Eye (tissue), 1 donor: Measurements from ENCODE around the gene LTC4S.
"Not testable (repeated sequence)": the region's sequence is repeated elsewhere in the genome, so short reads cannot be mapped to it uniquely, and the experiment has no call there.

ENCODE experiments used
- DNase-seq: peaks from one replicate; pipeline ENCODE4 v3.0.0-alpha.2; 2015

The LTC4S gene

DNA sequence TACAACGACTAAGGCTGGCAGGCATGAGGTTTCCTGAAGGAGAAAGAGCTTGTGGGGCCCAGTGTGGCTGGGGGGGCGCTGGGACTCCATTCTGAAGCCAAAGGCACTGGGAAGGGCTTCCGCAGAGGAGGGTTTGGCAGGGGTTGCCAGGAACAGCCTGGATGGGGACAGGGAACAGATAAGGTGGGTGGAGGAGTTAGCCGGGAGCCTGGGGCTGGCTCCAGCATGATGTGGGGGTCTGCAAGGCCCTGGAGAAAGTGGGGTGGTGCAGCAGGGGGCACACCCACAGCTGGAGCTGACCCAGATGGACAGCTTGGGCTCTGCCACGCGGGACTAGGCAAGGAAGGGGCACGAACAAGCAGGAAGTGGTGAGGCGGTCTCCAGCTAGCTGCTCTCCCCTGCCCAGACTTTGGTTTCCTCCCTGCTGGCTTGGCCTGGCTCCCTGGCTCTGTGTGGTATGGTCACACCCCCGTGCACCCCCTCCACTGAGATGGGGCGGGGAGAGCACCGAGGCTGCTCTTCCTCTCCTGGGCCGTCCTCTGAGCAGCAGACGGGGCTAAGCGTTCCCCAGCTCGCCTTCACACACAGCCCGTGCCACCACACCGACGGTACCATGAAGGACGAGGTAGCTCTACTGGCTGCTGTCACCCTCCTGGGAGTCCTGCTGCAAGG lies at the start of gene LTC4S:
LTC4S (plus strand) TSS at position 519 of the 672 bp plus-strand sequence; CDS start at position 614, 95 bp downstream.
- DNase-seq = peak; percentile 21

GRCh38 chr5:179744106-179744505 lies 49.7 kb upstream of the LTC4S start:
- DNase-seq = not testable (repeated sequence)

- DNase-seq = no peak
Measured at GRCh38 chr5:179746872-179747271, 46.9 kb upstream of the LTC4S start.

DNA sequence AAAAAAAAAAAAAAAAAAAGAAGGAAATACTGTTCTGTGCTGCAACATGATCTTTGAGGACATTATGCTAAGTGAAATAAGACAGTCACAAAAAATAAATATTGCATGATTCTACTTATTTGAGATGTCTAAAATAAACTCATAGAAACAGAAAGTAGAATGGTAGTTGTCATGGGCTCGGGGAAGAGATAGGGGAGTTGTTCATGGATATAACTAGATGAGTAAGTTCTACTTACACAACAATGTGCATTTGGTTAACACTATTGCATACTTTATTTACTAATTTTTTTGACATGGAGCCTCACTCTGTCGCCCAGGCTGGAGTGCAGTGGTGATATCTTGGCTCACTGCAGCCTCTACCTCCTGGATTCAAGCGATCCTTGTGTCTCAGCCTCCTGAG lies 46.0 kb upstream of the LTC4S start:
- no peak for DNase-seq

- no peak for DNase-seq
Measured at GRCh38 chr5:179749857-179750508, 43.8 kb upstream of the LTC4S start.

DNA sequence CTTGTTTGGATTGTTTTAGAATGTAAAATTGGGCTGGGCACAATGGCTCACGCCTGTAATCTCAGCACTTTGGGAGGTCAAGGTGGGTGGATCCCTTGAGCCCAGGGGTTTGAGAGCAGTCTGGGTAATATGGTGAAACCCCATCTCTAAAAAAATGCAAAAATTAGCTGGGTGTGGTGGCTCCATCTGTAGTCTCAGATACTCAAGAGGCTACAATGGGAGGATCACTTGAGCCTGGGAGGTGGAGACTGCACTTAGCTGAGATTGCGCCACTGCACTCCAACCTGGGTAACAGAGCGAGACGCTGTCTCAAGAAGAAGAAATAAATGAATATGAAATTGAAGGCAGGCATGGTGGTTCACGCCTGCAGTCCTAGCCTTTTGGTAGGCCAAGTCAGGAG lies 39.8 kb upstream of the LTC4S start:
- DNase-seq = no peak

DNA sequence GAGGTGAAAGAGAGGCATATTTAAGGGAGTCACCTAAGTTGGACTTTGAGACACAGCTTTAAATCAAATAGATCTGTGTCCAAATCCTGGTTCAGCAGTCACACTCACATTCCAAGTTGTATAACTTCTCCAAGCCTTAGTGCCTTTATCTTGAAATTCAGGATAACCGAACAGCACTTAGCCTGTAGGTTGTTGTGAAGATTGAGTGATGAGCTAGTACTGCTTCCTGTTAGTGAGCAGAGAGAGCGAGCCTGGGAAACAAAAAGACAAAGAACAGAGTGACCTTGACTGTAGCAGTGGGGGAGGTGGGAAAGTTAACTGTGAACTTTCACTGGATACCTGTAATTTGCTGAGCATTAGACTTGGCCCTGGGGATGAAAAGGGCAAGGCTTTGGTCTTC lies 38.8 kb upstream of the LTC4S start:
- no peak for DNase-seq

- no peak for DNase-seq
Measured at GRCh38 chr5:179758955-179759354, 34.8 kb upstream of the LTC4S start.

DNA sequence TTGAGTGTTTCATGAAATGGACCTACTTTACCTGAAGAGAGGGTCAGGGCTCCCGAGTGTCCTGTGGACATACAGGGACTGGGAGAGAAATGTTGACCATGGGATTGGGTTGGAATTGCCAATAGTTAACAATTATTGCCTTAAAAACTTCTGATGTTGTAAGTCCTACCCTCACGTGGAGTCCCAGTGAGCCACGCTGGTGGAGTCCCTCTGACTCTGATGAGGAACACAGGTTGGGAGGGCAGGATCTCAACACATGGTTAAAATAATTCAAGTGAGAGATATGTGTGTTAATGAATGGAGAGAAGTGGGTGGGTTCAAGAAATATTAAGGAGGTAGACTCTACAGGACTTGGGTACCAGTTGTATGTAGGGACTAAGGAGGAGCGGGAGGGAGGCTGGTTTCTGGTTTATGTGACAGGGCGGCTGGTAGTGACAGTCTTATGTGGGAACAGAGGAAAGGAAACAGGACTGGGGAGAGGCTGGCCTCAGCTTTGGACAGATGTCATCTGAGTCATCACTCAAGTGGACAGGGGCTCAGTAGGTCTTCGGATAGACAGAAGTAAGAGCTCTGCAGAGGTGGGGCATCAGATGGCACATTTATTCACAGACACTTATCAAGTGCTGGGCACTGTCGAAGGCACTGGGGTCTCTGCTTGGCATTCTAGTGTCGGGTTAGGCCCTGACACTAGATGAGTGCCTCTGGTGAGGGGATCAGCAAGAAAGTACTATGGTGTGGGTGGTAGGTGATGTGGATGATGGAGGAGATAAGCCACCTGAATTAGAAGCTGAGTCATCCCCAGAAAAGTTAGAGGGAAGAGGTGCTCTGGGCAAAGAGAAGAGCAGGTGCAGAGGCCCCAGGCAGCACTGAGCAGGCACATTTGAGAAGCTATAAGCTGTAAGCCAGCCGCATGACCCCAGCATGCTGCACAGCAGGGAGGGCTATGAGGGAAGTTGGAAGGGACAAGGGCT lies 33.9 kb upstream of the LTC4S start:
- DNase-seq = no peak

DNA sequence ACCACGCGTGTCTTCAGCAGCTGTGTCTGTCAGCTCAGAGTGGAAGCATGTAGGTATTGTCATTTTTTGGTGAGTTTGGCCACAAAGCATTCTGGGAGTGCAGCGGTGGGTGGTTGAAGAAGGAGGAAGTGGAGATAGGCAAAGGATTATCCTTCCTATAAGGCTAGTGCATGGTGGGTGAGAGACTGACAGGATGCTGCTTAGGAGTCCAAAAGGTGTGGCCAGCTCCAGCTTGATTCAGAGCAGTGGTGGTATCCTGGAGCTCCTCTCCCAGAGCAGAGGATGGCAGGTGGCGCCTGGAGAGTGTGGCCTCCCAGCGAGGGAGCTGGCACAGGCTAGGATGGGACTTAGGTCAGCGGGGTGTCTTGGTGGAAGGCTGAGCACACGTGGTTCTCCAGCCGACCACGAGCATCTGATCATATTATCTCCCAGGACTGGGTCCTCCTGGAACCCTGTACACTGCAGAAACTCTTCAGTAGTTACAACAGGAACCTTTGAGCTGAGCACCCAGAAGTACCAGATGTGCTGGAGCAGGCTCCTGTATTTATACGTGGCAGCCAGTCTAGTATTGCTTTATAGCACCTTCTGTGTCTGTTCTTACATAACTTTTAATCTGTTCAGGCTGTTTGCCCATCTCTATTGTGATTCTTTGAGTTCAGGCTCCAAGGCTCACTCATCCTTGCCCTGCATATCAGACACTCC lies 31.6 kb upstream of the LTC4S start:
- no peak for DNase-seq

GRCh38 chr5:179762781-179763176 lies 31.0 kb upstream of the LTC4S start:
- no peak for DNase-seq

DNA sequence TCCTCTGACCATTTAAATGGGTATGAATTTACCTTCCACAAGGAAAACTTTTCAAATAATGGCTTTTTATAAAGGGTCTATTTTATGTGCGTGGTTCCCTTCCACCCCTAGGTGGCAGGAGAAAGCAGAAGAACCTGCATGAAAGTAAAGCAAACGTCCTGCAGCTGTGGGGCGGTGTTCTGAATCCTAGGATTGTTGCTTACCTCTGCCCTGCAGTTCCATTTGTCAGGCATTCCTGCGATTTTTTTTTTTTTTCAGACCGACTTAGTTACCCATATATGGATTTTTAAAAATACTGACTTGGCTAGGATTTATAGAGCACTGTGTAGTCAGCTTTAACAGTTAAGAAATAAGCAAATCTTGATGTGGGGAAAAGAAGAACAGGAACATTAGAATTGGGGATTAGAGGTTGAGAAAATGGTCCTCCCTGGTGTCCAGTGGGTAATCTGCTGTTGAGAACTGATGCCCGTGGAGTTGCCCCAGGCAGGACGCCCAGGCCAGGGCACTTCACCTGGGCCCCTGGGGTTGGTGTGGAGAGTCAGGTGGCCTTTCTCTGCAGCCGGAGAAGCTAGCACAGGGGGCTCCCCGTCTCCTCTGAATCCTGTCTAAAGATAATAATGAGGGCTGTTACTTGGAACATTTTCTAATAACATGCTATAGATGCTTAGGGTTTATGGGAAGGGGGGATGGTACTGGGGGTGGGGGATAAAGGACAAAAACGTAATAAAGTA lies 30.4 kb upstream of the LTC4S start:
- DNase-seq = peak; percentile 77

- no peak for DNase-seq
Measured at GRCh38 chr5:179764056-179764455, 29.7 kb upstream of the LTC4S start.

- DNase-seq = peak; percentile 18
Measured at GRCh38 chr5:179765400-179765799, 28.4 kb upstream of the LTC4S start.

GRCh38 chr5:179766021-179766725 lies 27.6 kb upstream of the LTC4S start:
- no peak for DNase-seq

DNA sequence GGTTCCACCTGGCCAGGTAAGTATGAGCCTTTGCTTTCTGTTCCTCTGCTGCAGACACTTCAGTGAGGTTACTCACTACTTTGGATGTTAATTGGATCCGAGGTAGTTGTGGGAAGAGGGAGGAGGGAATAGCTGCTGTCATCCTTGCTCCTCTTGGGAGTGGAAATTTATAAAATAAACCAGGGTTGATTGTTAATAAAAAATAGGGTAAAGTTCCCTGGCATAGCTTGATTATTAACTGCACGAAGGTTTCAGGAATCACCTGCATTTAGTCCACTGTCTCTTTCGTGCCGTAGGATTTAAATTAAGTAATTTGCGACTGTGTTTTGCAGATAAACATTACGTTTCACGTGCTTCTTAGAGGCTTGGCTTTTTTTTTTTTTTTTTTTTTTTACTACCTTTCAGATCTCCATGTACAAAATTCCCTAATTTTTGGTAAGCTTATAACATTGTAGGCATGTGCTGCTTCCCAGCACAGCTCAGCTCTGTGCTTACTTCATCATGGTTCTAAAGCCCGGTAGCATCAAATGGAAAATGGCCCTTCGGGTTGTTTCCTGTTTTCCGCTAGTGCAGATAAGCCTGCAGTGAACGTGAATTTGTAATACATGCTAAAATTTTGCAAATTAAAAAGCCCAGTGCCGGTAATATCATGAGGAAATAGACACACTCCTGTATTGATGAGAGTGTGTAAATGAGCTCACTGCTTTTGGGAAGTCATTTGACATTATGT lies 26.9 kb upstream of the LTC4S start:
- no peak for DNase-seq

DNA sequence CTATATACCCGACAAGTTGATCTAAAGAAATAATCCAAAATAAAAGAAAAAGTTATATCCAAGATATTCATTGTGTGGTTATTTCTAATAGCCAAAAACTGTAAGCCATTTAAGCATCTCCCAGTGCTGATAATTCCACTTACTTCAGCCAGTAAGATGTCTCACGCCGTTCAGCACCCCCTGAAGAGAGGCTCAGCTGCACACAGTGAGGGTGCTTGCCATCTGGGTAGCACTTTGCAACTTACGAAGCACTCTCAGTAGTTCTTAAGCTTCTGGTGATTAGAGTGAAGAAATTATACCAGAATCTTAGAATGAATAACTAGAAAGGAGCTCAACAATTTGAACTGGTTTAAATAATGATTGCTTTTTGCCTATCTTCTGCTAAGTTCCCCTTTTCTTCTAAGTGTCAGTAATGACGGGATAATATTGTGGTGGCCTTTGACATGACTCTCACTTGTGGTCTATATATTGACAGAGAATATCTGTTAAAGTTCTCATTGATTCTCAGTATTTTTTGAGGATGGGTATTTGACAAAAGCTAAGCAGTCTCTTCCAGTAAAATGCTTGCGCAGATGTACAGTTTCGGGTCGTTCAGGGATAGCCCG lies 26.2 kb upstream of the LTC4S start:
- no peak for DNase-seq

DNA sequence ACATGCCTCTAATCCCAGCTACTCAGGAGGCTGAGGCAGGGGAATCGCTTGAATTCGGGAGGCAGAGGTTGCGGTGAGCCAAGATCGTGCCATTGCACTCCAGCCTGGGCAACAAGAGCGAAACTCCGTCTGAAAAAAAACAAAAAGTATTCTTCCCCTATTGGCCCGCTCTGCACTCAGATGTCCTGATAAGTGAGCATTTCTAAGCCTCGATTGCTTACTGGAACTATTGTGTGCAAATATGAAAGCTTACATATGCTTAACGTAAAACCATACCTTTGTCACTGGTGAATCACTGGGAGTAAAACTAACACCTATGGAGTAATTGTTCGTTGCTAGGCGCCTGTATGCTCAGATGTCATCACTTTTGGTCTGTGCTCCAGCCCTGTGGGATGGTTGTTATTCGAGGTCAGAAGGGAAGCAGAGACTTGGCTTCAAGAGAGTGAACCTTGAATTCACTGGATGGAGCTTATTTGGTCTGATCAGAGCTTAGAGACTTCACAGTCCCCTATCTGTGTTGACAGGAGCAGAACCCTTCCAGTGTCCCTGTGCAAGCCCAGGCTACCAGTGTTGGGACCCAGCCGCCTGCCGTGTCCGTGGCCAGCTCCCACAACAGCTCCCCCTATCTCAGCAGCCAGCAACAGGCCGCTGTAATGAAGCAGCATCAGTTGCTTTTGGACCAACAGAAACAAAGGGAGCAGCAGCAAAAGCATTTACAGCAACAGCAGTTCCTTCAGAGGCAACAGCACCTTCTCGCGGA lies 25.3 kb upstream of the LTC4S start:
- DNase-seq = no peak

DNA sequence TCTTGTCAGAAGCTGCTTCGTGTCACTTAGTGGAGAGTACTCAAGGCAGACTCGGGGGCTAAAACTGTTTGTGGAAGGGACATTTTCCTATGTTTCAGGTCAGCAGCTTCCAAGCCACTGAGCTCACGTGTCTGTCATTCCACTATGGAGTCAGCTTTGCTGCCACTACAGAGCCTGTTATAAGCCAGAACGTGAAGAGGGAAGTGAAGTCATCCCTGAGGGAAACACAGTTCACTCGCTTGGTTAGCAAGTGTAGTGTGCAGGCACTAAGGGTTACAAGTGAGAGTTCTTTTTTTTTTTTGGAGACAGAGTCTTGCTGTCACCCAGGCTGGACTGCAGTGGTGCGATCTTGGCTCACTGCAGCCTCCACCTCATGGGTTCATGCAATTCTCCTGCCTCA lies 24.5 kb upstream of the LTC4S start:
- no peak for DNase-seq

- no peak for DNase-seq
Measured at GRCh38 chr5:179769796-179770195, 24.0 kb upstream of the LTC4S start.
